Upper lobe of right lung (tissue), 1 donor: ENCODE results near the gene SLC25A21. TPM values are rescaled to one million over a fixed set of nuclear protein-coding genes. Genes with fewer than 3 reads are reported as not detected.

Source experiments
- ATAC-seq: fragments of 200-7000 bp; cut with Tn5 transposase; one replicate; pipeline ENCODE4 v1.9.1; 2020; ENCODE audit warnings: mild to moderate bottlenecking, moderate library complexity
- DNase-seq: peaks from one replicate; pipeline ENCODE4 v3.0.0-alpha.2; 2020
- H3K27ac ChIP-seq: fragments of 200-600 bp; one replicate; pipeline ENCODE4 v1.8.0; 2022
- H3K27me3 ChIP-seq: fragments of 200-600 bp; one replicate; pipeline ENCODE4 v1.8.0; 2022; ENCODE audit warnings: mild to moderate bottlenecking
- H3K36me3 ChIP-seq: fragments of 200-600 bp; one replicate; pipeline ENCODE4 v1.8.0; 2022
- H3K4me1 ChIP-seq: fragments of 200-600 bp; one replicate; pipeline ENCODE4 v1.8.0; 2022
- H3K4me3 ChIP-seq: fragments of 200-600 bp; one replicate; pipeline ENCODE4 v1.8.0; 2022; ENCODE audit warnings: mild to moderate bottlenecking
- H3K9me3 ChIP-seq: fragments of 200-600 bp; one replicate; pipeline ENCODE4 v1.8.0; 2022
- CTCF ChIP-seq: fragments of 200-600 bp; IDR thresholded peaks from one replicate; pipeline ENCODE4 v1.8.0; 2022; ENCODE audit warnings: antibody characterized with exemption
- intact Hi-C: fragments of 100-400 bp; cut with DNase I; formaldehyde crosslinking; loops from one replicate; pipeline ENCODE4 v1.11.0; 2022
- total RNA-seq: library from RNA; stranded (reverse); fragmentation: NEBNext Ultra II Directional; extraction: Animal tissue kit (Norgen Biotek cat#: 25700); gene quantifications from one replicate; pipeline ENCODE4 v1.2.1, GENCODE V29; 2021
- donor health status: DM: no; HTN: yes; CAD: no; lungs with severe emphysema.

Gene SLC25A21
- total RNA-seq, 1 donor from 2014 or later: 0.35 TPM

- peak; percentile 19 for ATAC-seq
- Histone ChIP-seq H3K4me3 (no peak overlapping the region), H3K27ac (no peak overlapping the region)
These were observed 198.5 kb downstream of the SLC25A21 start for GRCh38 chr14:36973806-36974442.

DNA sequence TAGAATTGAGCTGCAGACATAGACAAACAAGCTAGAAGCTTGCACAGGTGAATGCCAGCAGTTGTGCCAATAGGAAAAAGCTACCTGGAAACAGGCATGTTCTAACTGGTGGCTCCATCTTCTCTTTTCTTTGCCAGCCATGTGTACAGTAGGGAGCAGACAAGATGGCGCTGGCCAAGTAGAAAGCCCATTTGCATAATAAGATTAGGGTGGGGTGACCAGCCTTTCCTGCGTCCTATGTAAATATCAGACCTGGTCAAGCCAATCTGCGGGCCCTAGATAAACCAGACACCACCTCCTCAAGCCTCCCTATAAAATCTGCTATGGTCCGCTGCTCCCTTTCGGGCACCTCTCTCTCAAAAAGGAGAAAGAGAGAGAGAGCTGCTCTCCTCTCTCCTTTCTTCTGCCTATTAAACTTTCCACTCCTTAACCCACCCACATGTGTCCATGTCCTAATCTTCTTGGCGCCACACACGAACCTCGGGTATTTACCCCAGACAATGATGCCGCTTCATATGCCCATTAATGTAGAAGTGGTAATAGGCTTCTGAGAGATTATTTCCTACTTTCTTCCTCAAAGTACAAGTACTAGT is 201.0 kb downstream of the SLC25A21 start:
- H3K4me1 ChIP-seq: no peaks in the 10 kb centered on the region
- H3K9me3 ChIP-seq: no peaks in the 10 kb centered on the region
- no peak overlapping the region for H3K27ac ChIP-seq
- ATAC-seq: no peak
- intact Hi-C loops: no loop called here
- H3K4me3 ChIP-seq: no peak overlapping the region
- DNase-seq: no peak
- no peak for TF ChIP-seq CTCF
- H3K27me3 ChIP-seq: no peaks in the 10 kb centered on the region
- H3K36me3 ChIP-seq: no peaks in the 10 kb centered on the region

More at GRCh38 chr14:36973806-36974442, 198.5 kb downstream of the SLC25A21 start:
- Histone ChIP-seq H3K36me3 (no peaks in the 10 kb centered on the region), H3K9me3 (no peaks in the 10 kb centered on the region), H3K4me1 (no peaks in the 10 kb centered on the region), H3K27me3 (no peaks in the 10 kb centered on the region)
- TF ChIP-seq CTCF: no peak
- no peak for DNase-seq
- intact Hi-C loops: no loop called here

- Histone ChIP-seq H3K9me3 (no peaks in the 10 kb centered on the region), H3K4me1 (no peaks in the 10 kb centered on the region), H3K36me3 (no peaks in the 10 kb centered on the region), H3K27me3 (no peaks in the 10 kb centered on the region), H3K4me3 (no peak overlapping the region), H3K27ac (no peak overlapping the region)
- DNase-seq: no peak
- intact Hi-C loops: no loop called here
- TF ChIP-seq CTCF: no peak
- ATAC-seq: peak; percentile 88
These were observed 204.4 kb downstream of the SLC25A21 start for GRCh38 chr14:36967892-36968555.

DNA sequence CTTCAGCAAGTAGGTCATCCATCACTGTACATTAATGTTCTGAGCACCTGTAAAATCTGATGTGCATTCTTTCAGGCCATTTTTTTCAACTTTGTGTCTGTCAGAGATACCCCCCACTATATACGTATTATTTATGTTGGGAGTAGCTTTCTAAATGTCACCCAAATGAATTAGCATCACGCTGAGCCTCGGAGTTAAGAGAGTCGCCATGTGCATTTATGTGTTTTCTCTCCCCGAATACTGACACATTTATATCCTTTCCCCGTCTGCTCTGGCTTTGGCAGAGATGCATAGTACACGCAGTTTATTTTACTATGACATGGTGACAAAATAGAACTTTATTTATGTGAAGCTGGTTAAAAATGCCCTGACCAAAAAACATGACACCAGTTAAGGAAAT is 216.4 kb downstream of the SLC25A21 start:
- no peak overlapping the region for H3K27ac ChIP-seq
- H3K4me1 ChIP-seq: no peaks in the 10 kb centered on the region
- H3K4me3 ChIP-seq: no peak overlapping the region
- DNase-seq (no peak), ATAC-seq (no peak)
- H3K9me3 ChIP-seq: no peaks in the 10 kb centered on the region
- H3K36me3 ChIP-seq: no peaks in the 10 kb centered on the region
- H3K27me3 ChIP-seq: no peaks in the 10 kb centered on the region
- no peak for TF ChIP-seq CTCF
- intact Hi-C loops: no loop called here

DNA sequence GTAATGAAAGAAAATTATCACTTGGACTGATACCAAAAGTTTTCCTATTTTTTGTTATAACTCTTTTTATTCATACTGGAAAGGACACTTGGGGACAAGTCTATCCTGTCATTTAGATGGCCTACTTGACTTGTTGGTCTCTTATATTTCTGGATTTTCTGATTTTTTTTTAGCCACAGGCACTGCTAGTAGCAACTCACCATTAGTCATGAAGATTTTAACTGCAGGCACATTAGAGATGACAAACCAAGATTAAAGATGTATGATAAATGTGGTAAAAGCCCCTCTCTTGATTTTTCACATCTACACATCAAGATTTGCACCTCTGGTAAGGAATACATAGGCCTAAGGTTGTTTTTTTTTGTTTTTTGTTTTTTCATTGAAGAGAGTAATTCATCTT is 217.0 kb downstream of the SLC25A21 start:
- H3K9me3 ChIP-seq: no peaks in the 10 kb centered on the region
- H3K27me3 ChIP-seq: no peaks in the 10 kb centered on the region
- no peak for DNase-seq
- H3K4me1 ChIP-seq: no peaks in the 10 kb centered on the region
- TF ChIP-seq CTCF: no peak
- no peak overlapping the region for H3K4me3 ChIP-seq
- ATAC-seq: no peak
- intact Hi-C loops: no loop called here
- H3K36me3 ChIP-seq: no peaks in the 10 kb centered on the region
- no peak overlapping the region for H3K27ac ChIP-seq
